HG02852 (cell line): Measurements from ENCODE around the gene AP3B1.
"Not testable (repeated sequence)": the region's sequence is repeated elsewhere in the genome, so short reads cannot be mapped to it uniquely, and the experiment has no call there.

ENCODE experiments used
- ATAC-seq: cut with Tn5 transposase; IDR thresholded peaks from one replicate; pipeline ENCODE4 v1.9.1; 2021; ENCODE audit warnings: mild to moderate bottlenecking, moderate library complexity; ENCODE audit not compliant: unreplicated experiment

AP3B1 gene

DNA sequence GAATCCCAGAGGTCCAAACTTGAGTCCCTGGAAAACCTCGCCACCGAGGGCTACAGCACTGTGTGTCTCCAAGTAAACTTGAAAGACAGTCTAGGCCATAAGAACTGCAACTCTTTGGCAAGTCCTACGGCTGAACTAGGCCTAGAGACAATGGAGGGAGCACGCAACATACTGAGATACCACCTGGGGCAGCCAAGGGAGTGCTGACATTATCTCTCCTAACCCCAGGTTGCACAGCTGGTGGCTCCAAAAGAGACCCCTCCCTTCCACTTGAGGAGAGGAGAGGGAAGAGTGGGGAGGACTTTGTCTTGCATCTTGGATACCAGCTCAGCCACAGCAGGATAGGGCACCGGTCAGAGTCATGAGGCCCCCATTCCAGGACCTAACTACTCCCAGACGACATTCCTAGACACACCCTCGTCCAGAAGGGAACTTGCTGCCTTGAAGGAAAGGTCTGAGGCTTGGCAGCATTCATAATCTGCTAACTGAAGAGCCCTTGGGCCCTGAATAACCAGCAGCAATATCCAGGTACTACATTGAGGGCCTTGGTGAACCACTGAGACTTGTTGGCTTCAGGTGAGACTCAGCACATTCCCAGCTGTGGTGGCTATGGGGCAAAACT, 42.7 kb downstream of the AP3B1 start:
- no peak for ATAC-seq

DNA sequence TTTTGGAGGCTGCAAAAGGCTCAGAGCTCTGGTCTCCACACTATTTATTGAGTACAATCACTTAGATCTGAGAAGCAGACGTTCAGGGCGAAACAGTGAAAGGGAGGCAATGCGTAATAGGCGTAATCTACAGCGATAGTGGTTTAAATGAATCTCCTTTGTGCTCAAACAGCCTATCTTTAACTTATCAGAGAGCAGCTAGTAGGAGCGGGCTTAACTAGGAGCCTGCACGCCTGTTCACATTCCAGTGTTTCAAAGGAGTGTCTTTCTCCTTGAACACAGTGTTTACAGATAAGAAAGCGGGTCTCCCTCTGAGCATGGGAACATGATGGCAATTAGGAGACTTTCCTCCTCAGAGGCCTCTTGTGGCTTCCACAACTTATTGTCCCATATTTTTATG, 49.4 kb downstream of the AP3B1 start:
- ATAC-seq, result no peak

DNA sequence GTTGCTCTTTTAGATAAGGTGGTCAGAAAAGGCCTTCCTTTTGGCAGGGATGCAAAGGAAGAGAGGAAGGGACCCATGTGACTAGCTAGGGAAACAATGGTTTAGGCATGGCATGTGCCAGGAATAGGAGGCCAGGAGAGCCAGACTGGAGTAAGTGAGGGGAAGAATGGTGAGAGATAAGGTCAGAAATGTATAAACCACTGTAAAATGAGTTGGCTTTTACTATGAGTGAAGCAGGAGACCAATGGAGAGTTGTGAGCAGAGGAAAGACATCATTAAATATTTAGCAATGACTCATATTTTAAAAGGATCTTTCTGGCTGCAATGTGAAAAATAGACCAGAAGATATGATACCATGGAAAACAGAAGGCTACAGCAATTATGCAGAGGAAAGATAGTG, 50.9 kb downstream of the AP3B1 start:
- ATAC-seq, result no peak

DNA sequence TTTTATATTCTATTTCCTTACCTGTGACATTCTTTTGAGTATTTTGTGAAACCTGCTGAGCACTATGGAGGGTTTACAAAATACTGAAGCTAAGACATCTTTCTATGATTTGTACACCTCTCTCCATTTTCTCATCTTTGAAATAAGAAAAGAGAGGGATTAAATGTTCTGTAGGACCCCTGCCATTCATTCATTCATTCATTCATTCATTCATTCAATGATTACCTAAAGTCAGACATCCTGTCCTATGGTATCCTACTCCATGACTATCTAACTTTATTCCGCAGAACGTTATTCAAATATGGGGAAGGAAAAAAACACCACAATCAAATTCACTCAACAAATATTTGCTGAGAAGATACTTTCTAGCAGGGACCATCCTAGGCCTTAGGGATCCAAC, 51.4 kb downstream of the AP3B1 start:
- no peak for ATAC-seq

DNA sequence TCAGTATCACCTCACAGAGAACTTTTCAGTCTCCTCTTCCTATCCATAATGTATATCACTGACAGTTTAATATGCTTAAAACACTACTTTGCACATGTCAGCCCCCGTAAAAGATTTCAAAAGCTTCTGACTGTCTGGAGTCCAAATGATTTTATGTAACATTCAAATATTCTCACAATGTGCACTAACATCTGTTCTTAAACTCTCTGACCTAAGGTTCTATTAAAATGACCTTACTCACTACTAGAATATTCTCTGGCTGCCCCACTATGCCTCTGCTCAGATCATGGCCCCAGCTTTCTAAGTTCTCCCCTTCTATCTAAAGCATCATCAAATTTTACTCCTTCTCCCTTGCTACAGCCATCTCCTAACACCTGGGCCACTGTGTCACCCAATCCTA, 52.5 kb downstream of the AP3B1 start:
- ATAC-seq, result no peak

DNA sequence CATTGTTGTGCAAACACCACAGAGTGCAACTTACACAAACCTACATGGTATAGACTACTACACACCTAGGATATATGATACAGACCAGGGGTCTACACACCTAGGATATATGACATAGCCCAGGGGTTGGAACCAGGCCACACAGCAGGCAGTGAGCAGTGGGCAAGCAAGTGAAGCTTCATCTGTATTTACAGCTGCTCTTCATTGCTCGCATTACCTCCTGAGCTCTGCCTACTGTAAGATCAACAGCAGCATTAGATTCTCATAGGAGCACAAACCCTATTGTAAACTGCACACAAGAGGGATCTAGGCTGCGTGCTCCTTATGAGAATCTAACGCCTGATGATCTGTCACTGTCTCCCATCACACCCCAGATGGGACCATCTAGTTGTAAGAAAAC, 56.6 kb downstream of the AP3B1 start:
- no peak for ATAC-seq

DNA sequence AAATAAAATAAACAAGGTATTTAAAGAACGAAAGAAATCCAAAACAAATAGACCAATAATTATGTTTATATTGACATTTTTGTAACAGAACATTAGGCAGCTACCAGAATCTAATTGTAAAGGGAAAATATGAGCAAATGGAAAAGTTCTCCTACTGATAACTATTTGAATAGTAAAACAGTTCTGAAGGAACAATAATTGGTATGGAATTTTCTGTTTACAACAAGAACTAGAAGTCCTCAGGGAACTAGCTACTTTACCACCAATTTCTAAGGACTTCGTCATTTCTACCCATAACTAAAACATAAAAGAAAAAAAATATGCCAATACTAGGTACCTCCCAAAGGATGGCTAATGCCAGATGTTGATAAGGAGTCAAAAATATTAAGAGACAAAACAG, 58.5 kb downstream of the AP3B1 start:
- ATAC-seq, result no peak

DNA sequence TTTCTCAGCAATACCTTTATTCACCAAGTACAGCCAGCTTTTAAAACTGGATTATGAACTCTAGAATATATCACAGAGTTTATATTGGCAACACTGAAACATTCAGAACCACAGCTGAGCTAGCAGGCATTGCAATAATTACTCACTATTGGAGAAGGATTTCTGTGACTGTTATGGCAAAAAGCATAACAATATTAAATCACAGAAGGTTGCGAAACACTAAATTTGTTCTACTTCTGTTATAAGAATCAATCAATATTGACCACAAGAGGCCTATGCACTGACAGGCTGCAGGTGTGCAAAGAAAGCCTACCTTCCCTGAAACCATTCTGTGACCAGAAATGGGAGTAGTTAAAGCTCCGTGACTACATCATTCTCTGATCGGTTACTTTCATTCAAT, 59.2 kb downstream of the AP3B1 start:
- ATAC-seq, result peak; percentile 57

DNA sequence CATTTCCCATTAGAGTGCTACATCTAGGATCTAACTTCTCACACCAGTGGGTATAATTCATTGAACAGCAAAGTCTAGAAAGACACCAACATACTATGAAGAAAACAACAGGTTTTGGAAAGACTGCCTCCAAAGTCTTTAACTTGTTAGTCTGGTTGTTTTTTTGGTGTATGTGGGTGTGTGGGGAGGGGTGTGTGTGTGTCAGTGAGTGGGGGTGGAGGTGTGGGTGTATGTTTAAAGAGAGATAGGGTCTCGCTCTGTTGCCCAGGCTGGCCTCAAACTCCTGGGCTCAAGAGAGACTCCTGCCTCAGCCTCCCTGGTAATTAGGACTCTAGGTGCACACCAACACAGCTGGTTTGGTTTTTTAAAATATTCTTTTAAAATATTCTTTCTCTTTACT, 59.7 kb downstream of the AP3B1 start:
- ATAC-seq, result no peak

DNA sequence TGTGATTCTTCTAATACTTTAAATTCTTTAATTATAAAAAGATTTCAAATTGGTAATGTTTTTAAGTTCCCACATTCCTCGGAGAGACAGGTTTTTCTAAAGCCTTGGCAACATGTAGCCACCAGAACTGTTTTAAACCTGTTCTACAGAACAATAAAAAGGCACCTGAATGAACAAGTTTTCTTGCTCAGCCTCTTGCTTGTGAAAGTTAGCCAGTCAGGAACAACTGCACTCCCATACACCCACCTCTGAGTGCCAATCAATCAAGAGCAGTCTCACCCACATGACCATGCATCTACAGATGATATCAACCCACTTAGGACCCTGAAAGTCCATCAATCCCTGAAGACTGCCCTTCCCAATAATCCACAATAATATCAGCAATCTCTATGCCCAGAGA, 62.3 kb downstream of the AP3B1 start:
- ATAC-seq, result no peak

DNA sequence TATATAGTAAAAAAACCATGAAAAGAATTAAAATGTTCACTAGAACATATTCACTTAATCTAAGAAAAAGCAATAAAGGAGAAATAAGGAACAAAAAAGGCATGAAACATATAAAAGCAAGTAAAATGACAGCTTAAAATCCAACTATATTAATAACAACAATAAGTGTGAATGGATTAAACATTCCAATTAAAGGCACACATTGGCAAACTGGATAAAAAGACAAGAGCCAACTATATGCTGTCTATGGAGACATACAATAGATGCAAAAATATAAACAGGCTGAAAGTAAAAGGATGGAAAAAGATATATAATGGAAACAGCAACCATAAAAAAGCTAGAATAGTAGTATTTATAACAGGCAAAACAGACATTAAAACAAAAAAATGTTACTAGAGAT, 70.1 kb downstream of the AP3B1 start:
- no peak for ATAC-seq

DNA sequence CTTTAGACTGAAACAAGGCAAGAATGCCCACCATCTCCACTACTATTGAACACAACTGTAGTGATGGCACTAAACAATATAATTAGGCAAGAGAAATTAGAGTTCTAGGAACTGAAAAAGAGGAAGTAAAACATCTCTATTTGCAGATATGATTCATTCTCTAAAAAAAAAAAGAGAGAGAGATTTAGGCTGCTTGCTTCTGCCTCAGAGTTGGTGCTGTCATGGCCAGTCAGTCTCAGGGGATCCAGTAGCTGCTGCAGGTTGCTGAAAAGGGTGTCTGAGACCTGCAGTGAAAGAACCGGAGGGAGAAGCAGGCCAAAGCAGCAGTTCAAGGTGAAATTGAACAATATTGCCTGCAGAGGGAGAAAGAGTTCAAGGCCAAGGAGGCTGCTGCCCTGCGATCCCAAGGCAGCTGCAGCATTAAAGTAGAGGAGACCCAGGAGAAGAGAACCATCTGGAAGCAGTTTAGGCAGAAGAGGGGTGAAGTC, 72.5 kb downstream of the AP3B1 start:
- peak; percentile 99 for ATAC-seq

DNA sequence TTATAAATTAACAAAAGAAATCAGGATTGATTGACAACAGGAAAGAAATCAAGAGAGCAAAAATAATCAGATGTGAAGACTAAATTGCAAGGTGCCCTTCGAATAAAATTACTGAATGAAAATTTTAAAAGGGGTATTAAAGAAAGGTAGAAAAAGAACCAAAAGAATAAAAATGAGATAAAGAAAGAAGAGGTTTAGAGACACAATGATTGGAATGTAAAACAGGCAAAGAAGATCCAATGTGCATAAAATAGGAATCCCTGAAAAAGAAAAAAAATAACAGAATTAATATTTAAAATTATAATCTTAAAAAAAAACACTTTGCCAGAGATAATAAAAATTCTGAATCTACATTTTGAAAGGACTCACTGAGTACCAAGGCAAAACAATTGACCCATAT, 73.0 kb downstream of the AP3B1 start:
- no peak for ATAC-seq

DNA sequence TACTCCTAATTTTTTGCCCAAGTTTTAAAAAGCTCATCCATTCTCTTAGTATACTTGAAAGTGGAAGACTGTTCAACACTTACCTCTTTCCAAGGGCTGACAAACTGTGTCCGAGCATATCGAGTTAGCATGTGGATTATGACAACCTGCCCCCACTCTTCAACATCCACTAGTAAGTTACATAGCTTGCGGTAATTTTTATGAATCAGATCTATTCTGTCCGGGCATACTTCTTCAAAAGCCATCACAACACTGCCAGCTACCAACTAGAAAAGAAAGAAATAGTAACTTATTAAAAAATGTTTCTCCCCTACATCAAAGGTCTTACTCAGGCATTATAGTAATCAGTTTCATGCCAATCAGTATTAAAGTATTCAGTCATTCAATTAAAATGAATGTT, 78.5 kb downstream of the AP3B1 start:
- ATAC-seq, result no peak

DNA sequence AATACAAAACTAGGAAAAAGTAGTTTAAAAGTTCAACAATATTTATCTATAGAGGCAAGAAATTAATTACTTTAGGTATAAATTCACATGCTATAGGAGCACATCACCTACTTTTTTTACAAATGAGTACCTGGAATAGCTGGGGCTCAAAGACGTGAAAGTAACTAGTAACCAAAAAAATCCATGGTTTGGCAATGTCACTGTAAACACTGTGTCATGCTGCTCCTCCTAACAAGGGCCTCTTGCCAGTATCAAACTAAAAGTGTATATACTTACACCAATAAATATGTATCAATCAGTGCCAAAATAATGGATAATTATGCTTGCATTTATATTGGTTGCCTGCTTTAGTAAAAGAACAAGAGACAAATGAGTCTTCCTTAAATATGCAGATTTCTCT, 78.9 kb downstream of the AP3B1 start:
- no peak for ATAC-seq

DNA sequence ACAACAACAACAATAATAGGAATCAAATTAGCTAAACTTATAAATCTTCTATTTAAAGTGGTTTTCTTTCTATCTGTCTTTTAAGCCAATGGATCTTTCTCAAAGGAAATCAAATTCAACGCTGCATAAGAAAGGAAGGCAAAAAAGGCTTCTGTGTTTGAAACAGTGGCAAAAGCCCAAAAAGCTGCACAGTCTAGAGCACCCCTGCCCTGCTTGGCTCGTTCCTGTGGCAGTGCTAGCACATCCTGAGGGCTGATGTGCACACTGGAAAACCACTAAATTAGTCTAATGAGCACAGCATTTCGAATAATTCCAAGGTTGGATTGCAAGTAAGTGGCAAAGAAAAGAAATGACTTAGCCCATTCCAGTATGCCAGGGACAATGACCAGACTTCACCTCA, 80.7 kb downstream of the AP3B1 start:
- no peak for ATAC-seq

DNA sequence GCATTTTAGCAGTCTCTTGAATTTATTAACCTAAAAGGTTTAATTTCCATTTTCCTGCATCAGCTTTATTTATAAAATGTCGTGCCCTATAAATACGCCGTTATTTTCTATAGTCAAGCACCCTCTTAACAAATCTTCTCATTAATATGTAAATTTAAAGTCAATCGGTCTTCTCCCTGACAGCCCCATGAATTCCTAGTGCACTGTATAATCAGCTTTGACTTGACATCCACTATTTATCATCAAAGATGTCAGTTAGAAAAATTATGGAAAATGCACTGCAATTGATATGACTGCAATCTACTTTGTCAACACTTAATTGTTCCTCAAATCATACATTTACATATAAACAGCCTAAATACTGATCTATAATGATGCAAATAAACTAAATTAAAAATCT, 83.4 kb downstream of the AP3B1 start:
- ATAC-seq, result no peak

DNA sequence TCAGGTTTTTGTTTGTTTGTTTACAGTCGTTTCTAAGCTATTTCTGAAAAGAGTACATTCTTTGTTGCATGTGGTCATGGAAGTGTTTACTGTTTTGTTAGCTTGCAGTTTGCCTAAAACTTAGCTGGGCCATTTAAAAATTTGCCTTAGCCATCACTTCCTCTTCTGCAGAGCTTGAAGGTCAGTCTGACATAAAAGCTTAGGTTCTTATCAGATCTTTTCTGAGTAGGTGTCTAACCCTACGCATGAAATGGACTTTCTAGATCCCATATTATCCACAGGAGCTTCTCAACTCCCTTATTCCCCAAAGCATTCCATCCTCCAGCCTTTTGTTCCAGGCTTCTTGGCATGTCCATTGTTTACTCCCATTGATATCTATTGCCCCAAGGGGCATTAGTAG, 90.3 kb downstream of the AP3B1 start:
- no peak for ATAC-seq

DNA sequence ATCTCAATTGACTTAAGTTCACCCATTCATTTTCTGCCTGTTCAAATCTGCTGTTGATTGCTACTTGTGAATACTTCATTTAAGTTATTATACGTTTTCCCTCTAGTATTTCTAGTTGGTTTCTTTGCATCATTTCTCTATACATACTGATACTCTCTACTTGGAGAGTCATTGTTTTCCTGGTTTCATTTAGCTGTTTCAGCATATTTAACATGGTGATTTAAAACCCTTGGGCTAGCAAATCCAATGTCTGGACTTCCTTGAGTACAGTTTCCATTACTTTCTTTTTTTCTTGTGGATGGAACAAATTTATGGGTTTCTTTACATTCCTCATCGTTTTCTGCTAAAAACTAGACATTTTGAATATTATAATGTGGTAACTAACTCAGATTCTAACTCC, 90.7 kb downstream of the AP3B1 start:
- no peak for ATAC-seq

DNA sequence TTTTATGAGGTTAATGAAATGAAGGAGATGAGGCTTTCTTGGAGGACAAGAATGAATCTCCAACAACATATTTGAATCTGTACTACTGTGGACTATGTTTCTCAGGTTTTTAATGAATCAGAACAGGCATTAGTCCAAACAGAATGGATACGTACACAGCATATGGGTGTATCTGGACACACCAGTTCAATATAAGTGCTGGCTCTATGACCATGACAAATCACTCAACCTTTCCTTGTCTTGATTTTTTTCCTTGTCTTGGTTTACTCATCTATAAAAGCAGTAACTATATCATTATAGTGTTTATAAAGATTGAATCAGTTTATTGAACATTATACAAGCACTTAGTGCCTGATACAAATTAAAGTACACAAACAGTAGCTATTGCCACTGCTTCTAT, 104.1 kb downstream of the AP3B1 start:
- ATAC-seq, result no peak

DNA sequence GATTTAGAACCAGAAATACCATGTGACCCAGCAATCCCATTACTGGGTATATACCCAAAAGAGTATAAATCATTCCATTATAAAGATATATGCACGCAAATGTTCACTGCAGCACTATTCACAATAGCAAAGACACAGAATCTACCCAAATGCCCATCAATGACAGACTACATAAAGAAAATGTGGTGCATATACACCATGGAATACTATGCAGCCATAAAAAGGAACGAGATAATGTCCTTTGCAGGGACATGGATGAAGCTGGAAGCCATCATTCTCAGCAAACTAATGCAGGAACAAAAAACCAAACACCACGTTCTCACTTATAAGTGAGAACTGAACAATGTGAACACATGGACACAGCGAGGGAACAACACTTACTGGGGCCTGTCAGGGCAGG, 105.8 kb downstream of the AP3B1 start:
- not testable (repeated sequence) for ATAC-seq

DNA sequence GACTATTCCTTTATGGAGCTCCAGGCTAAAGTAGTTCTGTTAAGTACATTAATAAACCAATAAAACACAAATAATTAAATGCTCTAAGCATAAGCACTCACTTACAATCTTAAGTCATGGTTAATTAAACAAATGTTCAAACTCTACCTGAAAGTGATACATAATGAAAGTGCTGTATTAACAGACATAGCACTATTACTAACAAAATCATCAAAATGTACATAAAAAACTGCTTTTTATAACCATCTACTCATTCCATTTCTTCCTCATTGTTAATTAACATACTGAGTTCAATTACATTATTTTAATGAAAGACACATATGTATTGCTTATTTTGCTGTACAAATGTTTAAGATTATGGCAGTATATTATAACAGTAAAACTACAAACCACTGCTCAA, 107.3 kb downstream of the AP3B1 start:
- no peak for ATAC-seq

DNA sequence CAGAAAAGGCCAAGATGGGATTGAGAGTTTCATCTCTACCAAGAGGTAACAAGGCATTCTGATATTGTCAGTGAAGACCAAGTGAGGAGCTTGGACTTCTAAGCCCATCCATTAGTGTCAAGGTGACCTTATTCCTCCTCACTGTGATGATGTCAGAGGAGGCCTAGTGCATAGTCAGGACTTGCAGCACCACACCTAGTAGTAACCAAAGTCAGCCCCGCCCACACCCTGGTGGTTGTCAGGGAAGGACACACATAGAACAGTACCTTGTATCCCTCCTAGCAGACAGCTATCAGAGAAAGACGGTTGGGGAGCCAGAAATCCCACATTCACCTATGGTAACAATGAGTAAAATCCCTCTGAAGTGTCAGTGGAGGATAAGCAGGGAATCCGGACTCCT, 111.7 kb downstream of the AP3B1 start:
- ATAC-seq, result no peak

DNA sequence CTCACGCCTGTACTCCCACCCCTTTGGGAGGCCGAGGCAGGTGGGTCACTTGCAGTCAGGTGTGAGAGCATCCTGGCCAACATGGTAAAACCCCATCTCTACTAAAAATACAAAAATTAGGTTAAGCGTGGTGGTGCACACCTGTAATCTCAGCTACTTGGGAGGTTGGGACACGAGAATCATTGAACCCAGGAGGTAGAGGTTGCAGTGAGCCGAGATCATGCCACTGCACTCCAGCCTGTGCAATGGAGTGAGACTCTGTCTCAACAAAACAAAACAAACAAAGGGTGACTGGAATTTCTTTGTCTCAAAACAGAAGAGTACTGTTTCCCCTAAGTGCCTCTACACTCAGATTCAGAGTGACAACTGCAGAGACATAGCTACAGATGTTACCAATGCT, 116.1 kb downstream of the AP3B1 start:
- ATAC-seq, result no peak
